Kidney epithelial cell (primary cell): ENCODE results near the gene UCHL5. TPM values are rescaled to one million over a fixed set of nuclear protein-coding genes. Genes with fewer than 3 reads are reported as not detected.
A peak's percentile ranks its signal among the peaks of the same experiment; 100 is the strongest.

Experiments used
- DNase-seq: peaks from one replicate; pipeline ENCODE4 v3.0.0-alpha.2; 2010; ENCODE audit warnings: low read depth
- H3K27me3 ChIP-seq: 2 replicates; pipeline ENCODE4 v1.6.0; 2011; ENCODE audit warnings: low read length; ENCODE audit not compliant: control insufficient read depth, insufficient read depth
- H3K36me3 ChIP-seq: 2 replicates; pipeline ENCODE4 v1.5.1; 2011; ENCODE audit warnings: low read length; ENCODE audit not compliant: control insufficient read depth, insufficient read depth
- H3K4me3 ChIP-seq: 2 replicates; pipeline ENCODE4 v1.5.1; 2011; ENCODE audit warnings: low read depth, mild to moderate bottlenecking, control low read depth, low read length
- CTCF ChIP-seq: IDR thresholded peaks from 2 replicates; pipeline ENCODE4 v1.5.1; 2011; ENCODE audit warnings: mild to moderate bottlenecking, moderate library complexity, low read length, control low read depth, inconsistent platforms; ENCODE audit not compliant: insufficient read depth, poor library complexity, severe bottlenecking
- total RNA-seq: library from RNA; depleted of rRNA; stranded (reverse); fragments of >200 nt; gene quantifications from 2 replicates; pipeline ENCODE4 v1.2.3, GENCODE V29; 2015

UCHL5 gene, protein sequence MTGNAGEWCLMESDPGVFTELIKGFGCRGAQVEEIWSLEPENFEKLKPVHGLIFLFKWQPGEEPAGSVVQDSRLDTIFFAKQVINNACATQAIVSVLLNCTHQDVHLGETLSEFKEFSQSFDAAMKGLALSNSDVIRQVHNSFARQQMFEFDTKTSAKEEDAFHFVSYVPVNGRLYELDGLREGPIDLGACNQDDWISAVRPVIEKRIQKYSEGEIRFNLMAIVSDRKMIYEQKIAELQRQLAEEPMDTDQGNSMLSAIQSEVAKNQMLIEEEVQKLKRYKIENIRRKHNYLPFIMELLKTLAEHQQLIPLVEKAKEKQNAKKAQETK
- total RNA-seq, result 22.8 and 32.2 TPM in 2 replicates

GRCh38 chr1:193059282-193060114 is at the start of gene UCHL5, which contains the start of gene RO60:
Gene UCHL5, minus strand, starts transcription at chr1:193059360. Its CDS starts 100 bp downstream, at chr1:193059260.
Gene RO60, plus strand, starts transcription at chr1:193059612. Its CDS starts 9,443 bp downstream, at chr1:193069055.
- H3K4me3 ChIP-seq, result peak within 1 kb of the TSS; percentile 85
- DNase-seq, result peak; percentile 94
- no peaks in the 10 kb centered on the region for H3K36me3 ChIP-seq
- peak; percentile 17 for TF ChIP-seq CTCF
- no peaks in the 10 kb centered on the region for H3K27me3 ChIP-seq

DNA sequence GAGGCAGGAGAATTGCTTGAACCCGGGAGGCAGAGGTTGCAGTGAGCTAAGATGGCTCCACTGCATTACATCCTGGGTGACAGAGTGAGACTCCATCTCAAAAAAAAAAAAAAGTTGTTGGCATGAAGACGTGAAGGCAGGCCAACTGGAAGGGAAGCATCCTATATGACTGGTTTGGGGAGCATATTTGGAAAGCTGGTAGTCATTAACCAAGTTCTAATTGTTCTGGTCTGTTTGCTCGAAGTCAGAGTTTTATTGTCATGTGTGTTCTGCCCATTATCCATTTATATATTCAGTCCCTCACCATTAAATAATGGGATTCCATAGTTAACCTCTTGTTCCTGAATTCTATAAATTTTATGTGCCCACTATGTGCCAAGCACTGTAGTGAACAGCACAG is 49.3 kb upstream of the UCHL5 start:
- H3K36me3 ChIP-seq, result no peaks in the 10 kb centered on the region
- no peak for DNase-seq
- no peak for TF ChIP-seq CTCF

DNA sequence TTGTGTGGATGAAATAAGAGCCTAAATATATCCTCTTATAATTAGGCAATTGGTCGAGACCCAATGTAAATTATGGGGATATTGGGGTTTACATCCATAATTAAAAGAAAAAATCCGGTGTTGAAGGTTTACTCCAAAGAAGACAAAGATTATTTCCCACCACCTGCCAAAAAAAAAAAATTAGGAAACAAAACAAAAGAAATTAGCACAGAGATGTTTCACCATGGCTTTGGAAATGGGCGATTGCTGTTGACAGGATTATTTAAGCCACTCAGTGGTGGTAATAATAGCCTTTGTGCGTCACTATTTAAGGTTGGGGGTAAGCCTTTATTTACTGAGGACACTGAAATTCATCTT is 46.6 kb upstream of the UCHL5 start:
- no peak for TF ChIP-seq CTCF
- DNase-seq, result no peak
- H3K27me3 ChIP-seq, result no peaks in the 10 kb centered on the region
- H3K4me3 ChIP-seq, result peak overlapping the region; percentile 90
- H3K36me3 ChIP-seq, result no peaks in the 10 kb centered on the region

More for the DNA sequence above, 49.3 kb upstream of the UCHL5 start:
- no peaks in the 10 kb centered on the region for H3K27me3 ChIP-seq
- no peak overlapping the region for H3K4me3 ChIP-seq

- H3K4me3 ChIP-seq, result peak within 1 kb of the TSS; percentile 90
- DNase-seq, result peak; percentile 43
- no peaks in the 10 kb centered on the region for H3K36me3 ChIP-seq
- no peaks in the 10 kb centered on the region for H3K27me3 ChIP-seq
- TF ChIP-seq CTCF, result no peak
These were observed 46.0 kb upstream of the UCHL5 start, which contains the start of gene GLRX2 for GRCh38 chr1:193104907-193105820. Gene GLRX2, minus strand, starts transcription at chr1:193105414. Its CDS starts 32 bp downstream, at chr1:193105382.

- Histone ChIP-seq H3K36me3 (no peaks in the 10 kb centered on the region), H3K4me3 (peak overlapping the region; percentile 90), H3K27me3 (no peaks in the 10 kb centered on the region)
- no peak for DNase-seq
- no peak for TF ChIP-seq CTCF
These were observed 45.3 kb upstream of the UCHL5 start for GRCh38 chr1:193104502-193104906.
